ENCODE data around the gene PCDHA10.
"Not testable (repeated sequence)": the region's sequence is repeated elsewhere in the genome, so short reads cannot be mapped to it uniquely, and the experiment has no call there.

Gene PCDHA10

GRCh38 chr5:140842798-140843733 lies 12.6 kb upstream of the PCDHA10 start:
- DNase-seq: no peak

GRCh38 chr5:140848139-140849102 lies 7.3 kb upstream of the PCDHA10 start, which contains the start of gene PCDHA9:
Gene PCDHA9 (plus strand): TSS chr5:140848382. CDS start chr5:140848496, 114 bp downstream.
- not testable (repeated sequence) for DNase-seq

DNA sequence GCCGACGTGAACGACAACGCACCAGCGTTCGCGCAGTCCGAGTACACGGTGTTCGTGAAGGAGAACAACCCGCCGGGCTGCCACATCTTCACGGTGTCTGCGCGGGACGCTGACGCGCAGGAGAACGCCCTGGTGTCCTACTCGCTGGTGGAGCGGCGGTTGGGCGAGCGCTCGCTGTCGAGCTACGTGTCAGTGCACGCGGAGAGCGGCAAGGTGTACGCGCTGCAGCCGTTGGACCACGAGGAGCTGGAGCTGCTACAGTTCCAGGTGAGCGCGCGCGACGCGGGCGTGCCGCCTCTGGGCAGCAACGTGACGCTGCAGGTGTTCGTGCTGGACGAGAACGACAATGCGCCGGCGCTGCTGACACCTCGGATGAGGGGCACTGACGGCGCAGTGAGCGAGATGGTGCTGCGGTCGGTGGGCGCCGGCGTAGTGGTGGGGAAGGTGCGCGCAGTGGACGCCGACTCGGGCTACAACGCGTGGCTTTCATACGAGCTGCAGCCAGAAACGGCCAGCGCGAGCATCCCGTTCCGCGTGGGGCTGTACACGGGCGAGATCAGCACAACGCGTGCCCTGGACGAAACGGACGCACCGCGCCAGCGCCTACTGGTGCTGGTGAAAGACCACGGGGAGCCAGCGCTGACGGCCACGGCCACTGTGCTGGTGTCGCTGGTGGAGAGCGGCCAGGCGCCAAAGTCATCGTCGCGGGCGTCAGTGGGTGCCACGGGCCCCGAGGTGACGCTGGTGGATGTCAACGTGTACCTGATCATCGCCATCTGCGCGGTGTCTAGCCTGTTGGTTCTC lies 5.7 kb upstream of the PCDHA10 start:
- DNase-seq: not testable (repeated sequence)

- no peak for DNase-seq
Measured at GRCh38 chr5:140857177-140857986, 1.7 kb downstream of the PCDHA10 start.

DNA sequence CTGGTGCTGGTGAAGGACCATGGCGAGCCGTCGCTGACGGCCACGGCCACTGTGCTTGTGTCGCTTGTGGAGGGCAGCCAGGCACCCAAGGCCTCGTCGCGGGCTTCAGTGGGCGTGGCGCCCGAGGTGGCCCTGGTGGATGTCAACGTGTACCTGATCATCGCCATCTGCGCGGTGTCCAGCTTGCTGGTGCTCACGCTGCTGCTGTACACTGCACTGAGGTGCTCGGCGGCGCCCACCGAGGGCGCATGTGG lies 2.2 kb downstream of the PCDHA10 start:
- no peak for DNase-seq

GRCh38 chr5:140862441-140863295 lies 7.0 kb downstream of the PCDHA10 start:
- no peak for DNase-seq

- no peak for DNase-seq
Measured at GRCh38 chr5:140868721-140869554, 13.2 kb downstream of the PCDHA10 start, which contains the start of gene PCDHA11. Gene PCDHA11 (plus strand): TSS chr5:140868957. CDS start chr5:140869104, 147 bp downstream.

DNA sequence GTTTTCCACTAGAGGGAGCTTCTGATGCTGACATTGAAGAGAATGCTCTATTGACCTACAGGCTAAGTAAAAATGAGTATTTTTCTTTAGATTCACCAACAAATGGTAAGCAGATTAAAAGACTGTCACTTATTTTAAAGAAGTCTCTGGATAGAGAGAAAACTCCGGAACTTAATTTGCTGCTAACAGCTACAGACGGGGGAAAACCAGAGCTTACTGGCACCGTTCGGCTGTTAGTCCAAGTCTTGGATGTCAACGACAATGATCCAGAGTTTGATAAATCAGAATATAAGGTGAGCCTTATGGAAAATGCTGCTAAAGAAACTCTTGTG lies 13.8 kb downstream of the PCDHA10 start:
- no peak for DNase-seq

- DNase-seq: no peak
Measured at GRCh38 chr5:140870221-140871201, 14.8 kb downstream of the PCDHA10 start.

- no peak for DNase-seq
Measured at GRCh38 chr5:140875085-140876065, 19.7 kb downstream of the PCDHA10 start, which contains the start of gene PCDHA12. Gene PCDHA12 (plus strand): TSS chr5:140875308. CDS start chr5:140875473, 165 bp downstream.

DNA sequence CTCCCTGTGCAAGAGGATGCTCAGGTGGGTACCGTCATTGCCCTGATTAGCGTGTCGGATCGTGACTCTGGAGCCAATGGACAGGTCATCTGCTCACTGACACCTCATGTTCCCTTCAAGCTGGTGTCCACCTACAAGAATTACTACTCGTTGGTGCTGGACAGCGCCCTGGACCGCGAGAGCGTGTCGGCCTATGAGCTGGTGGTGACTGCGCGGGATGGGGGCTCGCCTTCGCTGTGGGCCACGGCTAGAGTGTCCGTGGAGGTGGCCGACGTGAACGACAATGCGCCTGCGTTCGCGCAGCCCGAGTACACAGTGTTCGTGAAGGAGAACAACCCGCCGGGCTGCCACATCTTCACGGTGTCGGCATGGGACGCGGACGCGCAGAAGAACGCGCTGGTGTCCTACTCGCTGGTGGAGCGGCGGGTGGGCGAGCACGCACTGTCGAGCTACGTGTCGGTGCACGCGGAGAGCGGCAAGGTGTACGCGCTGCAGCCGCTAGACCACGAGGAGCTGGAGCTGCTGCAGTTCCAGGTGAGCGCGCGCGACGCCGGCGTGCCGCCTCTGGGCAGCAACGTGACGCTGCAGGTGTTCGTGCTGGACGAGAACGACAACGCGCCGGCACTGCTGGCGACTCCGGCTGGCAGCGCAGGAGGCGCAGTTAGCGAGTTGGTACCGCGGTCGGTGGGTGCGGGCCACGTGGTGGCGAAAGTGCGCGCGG lies 21.0 kb downstream of the PCDHA10 start:
- DNase-seq: not testable (repeated sequence)

DNA sequence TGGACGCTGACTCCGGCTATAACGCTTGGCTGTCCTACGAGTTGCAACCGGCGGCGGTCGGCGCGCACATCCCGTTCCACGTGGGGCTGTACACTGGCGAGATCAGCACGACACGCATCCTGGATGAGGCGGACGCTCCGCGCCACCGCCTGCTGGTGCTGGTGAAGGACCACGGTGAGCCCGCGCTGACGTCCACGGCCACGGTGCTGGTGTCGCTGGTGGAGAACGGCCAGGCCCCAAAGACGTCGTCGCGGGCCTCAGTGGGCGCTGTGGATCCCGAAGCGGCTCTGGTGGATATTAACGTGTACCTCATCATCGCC lies 21.5 kb downstream of the PCDHA10 start:
- DNase-seq: no peak

- no peak for DNase-seq
Measured at GRCh38 chr5:140881889-140882590, 26.3 kb downstream of the PCDHA10 start, which contains the start of gene PCDHA13. Gene PCDHA13 (plus strand): TSS chr5:140882124. CDS start chr5:140882269, 145 bp downstream.

DNA sequence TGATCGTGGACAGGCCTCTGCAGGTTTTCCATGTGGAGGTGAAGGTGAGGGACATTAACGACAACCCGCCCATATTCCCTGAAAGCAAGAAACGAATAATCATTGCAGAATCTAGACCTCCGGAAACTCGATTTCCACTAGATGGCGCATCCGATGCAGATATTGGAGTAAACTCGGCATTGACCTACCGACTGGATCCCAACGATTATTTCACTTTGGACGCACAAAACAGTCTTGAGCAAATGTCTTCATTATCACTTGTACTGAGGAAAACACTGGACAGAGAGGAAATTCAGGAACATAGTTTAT lies 26.8 kb downstream of the PCDHA10 start:
- no peak for DNase-seq

DNA sequence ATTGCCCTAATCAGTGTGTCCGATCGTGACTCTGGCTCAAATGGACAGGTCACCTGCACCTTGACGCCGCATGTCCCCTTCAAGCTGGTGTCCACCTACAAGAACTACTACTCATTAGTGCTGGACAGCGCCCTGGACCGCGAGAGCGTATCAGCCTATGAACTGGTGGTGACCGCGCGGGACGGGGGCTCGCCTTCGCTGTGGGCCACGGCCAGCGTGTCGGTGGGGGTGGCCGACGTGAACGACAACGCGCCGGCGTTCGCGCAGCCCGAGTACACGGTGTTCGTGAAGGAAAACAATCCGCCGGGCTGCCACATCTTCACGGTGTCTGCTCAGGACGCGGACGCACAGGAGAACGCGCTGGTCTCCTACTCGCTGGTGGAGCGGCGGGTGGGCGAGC lies 27.7 kb downstream of the PCDHA10 start:
- DNase-seq: no peak

Data from stimulated activated naive CD4-positive, alpha-beta T cell (primary cell).